Activated CD8-positive, alpha-beta memory T cell treated with anti-CD3 and anti-CD28 coated beads, Interleukin-2, amount 50 U/mL, for 1 hour (primary cell): ENCODE data around the gene PAEP.

Experiments
- DNase-seq: peaks from one replicate; pipeline ENCODE4 v3.0.0-alpha.2; 2020; ENCODE audit errors: extremely low read depth

PAEP gene

DNA sequence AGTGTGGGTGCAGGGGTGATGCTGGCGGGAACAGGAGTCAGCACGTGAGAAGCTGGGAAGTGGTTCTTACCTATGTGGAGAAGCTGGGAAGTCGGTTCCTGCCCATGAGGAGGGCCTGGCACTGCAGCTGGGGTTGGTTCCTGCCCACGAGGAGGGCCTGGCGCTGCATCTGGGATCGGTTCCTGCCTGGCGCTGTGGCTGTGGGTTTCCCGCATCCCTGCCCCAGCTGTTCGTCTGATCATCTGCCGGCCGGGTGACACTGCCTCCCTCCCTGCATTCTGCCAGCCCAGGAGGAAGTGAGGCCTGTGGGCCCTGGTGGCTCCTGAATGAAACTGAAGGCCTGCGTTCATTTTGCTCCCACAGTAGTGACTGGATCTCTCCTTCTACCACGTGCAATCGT, 10.5 kb upstream of the PAEP start:
- no peak for DNase-seq

DNA sequence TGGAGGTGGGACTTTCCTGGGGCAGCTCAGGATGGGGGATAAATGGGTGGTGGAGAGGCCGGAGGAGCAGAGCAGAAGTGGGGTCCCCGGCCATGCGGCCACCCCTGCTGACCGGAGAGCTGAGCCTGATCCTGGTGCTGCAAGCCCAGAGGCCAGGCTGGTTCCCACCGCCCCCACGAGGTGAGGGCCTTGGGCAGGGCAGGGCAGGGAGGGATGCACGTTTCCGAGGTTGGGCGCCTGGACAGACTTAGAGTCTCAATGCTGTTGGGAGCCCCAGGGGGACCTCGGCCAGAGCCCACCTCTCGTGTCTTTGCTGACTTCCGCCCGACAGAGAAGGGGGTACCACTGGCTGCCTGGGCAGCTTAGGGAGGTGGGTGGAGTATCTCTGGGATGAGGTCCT, 10.1 kb upstream of the PAEP start:
- no peak for DNase-seq

- DNase-seq, result no peak
Measured at GRCh38 chr9:135552021-135552697, 9.4 kb upstream of the PAEP start.

- no peak for DNase-seq
Measured at GRCh38 chr9:135552698-135553171, 8.8 kb upstream of the PAEP start.

GRCh38 chr9:135554718-135555117, 6.8 kb upstream of the PAEP start:
- DNase-seq, result no peak

DNA sequence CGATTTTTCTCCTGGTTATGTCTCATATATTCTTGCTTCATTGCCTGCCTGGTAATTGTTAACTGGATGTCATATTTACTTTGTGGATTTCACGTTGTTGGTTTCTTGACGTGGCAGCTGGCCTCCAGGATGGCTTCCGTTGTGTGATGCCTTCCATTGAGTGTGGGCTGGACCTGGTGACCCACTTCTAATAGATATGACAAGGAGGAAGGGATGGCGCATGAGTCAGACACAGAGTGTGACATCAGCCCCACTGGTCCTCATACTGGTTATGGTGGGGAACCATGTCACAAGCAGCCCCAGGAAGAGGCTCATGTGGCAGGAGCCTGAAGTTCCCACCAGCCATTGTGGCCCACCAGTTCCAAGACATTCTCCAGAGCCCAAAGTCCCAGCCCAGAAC, 6.4 kb upstream of the PAEP start:
- no peak for DNase-seq

DNA sequence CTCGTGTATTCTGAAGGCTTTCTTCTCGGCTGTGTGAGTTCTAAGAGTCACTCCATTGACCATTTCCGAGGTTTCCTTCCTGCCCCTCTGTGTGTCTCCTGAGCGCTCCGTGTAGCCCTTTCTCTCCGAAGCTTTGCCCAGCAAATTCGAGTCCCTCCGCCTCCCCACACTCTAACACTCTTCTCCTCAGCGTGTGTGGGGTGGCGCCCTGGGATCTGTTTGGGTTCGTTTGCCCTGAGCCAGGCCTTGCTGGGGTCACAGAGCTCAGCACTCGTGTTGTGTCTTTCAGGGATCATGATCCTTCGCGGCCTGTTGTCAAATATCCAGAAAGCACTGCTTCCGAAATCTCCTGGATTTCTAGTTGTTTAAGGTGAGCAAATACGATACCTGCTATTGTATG, 5.6 kb upstream of the PAEP start:
- no peak for DNase-seq

- DNase-seq, result no peak
Measured at GRCh38 chr9:135559606-135560005, 1.9 kb upstream of the PAEP start.

DNA sequence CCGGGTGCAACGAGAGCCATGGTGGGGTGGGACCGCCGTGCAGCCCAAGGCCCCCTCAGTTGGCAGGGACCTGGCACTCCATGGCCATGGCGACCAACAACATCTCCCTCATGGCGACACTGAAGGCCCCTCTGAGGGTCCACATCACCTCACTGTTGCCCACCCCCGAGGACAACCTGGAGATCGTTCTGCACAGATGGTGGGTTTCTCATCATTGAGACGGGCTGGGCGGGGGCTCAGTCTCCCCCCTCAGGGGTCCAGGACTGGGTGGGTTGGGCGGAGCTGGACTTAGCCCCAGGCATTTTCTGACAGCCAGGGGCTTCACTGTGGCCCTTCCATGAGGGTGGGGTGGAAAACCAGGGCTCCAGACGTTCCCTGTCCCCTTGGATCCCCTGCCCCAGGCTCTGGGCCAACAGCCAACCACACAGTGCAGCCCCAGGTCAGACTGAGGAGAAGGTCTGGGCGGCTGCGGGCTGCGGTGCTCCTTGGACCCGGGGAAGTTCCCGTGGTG, 734 bp downstream of the PAEP start:
- no peak for DNase-seq

- no peak for DNase-seq
Measured at GRCh38 chr9:135563039-135563476, 1.5 kb downstream of the PAEP start.

DNA sequence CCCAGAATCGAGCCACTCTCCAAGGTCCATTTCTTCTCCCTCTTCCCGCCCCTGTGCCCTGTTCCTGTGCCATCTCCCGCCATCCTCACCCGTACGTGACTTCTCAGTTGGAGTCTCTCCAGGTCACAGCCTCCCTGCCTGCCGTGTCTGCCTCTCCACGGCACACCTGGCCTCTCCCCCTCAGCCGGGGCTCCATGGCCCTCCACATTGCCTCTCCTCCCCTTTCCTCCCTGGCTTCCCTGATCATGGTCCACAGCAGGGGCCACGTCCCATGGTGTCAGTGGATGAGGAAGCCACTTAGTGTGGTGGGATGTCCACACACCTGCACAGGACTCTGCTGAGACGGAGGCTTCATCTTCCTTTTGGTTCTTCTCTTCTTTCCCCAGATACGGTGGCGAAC, 2.3 kb downstream of the PAEP start:
- no peak for DNase-seq

- DNase-seq, result no peak
Measured at GRCh38 chr9:135565141-135565628, 3.6 kb downstream of the PAEP start.

GRCh38 chr9:135565636-135566035, 4.1 kb downstream of the PAEP start:
- no peak for DNase-seq

DNA sequence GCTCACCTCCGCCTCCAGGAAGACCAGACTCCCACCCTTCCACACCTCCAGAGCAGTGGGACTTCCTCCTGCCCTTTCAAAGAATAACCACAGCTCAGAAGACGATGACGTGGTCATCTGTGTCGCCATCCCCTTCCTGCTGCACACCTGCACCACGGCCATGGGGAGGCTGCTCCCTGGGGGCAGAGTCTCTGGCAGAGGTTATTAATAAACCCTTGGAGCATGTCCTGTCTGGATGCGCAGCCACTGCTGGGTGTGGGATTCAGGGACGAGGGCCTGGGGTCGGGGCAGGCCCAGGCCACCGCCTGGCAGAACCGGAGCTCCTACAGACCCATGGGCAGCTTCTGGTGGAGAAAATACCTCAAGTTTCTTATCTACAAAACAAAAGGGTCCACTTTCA, 5.0 kb downstream of the PAEP start:
- DNase-seq, result no peak

DNA sequence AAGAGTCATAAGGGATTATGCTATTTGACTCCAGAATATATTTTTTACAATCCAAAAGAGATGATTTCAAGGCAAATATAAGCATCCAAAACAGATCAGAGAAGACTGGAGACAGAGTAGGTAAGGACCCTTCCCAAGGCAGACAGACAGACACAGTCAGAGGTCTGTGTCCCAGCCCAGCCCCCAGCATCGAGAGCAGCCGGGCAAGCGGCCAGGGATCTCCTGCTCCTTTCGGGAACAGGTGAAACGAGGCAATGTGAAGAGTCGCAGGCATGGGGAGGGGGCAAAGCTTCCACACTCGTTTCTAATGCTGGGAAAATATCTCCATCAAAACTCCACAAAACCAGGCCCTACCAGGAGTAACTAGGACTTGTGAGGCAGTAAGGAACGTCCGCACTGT, 5.8 kb downstream of the PAEP start:
- no peak for DNase-seq

DNA sequence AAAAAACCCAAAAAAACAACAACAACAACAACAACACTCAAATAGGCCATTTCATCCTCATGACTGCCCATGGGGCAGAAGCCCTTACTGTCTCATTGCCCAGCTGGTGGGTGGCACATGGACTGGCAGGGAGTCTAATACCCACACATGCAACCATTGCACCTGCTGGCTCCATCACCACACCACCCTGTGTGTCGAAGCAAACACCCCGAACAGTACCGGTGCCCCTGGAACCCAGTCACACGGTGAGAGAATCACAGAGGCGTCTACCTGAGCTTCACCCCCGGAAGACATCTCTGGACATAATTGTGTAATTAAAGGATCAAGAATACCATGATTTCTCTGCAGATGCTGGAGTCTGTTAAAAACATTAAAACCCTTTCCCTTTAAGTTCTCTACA, 6.5 kb downstream of the PAEP start:
- DNase-seq, result no peak

DNA sequence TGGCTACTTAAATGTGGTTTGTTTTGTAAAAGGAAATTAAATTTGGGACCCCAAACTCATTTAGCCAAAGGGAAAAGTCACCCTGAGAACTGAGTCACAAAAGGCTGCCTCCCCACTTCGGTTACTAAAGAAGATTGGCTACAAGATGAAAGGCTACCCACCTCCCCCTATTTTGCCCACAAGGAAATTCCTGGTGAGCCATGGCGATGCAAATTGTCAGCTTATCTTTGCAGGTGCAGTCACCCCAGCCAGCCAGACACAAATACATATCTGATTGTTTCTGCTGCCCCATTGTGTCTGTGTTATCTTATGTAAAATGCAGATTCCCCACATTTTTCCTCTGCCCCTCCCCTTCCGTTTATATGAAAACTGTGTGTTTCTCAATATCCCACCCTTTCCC, 8.9 kb downstream of the PAEP start:
- no peak for DNase-seq

GRCh38 chr9:135572233-135572632, 10.7 kb downstream of the PAEP start:
- no peak for DNase-seq

- DNase-seq, result no peak
Measured at GRCh38 chr9:135573124-135573523, 11.6 kb downstream of the PAEP start.

GRCh38 chr9:135574331-135574730, 12.8 kb downstream of the PAEP start:
- DNase-seq, result no peak

- no peak for DNase-seq
Measured at GRCh38 chr9:135574943-135575342, 13.4 kb downstream of the PAEP start.

- DNase-seq, result no peak
Measured at GRCh38 chr9:135575995-135576631, 14.6 kb downstream of the PAEP start.

GRCh38 chr9:135577256-135577655, 15.7 kb downstream of the PAEP start:
- DNase-seq, result no peak
